ENCODE data around the gene NOC2L.
"Not testable (repeated sequence)": the region's sequence is repeated elsewhere in the genome, so short reads cannot be mapped to it uniquely, and the experiment has no call there.

NOC2L gene

GRCh38 chr1:907611-908451 is 51.2 kb downstream of the NOC2L start:
- FAIRE-seq: no peak
- DNase-seq (ENCODE audit: insufficient read length, low spot score): no peak

- FAIRE-seq: no peak
- no peak for DNase-seq (ENCODE audit: insufficient read length, low spot score)
These were observed 52.2 kb downstream of the NOC2L start for GRCh38 chr1:906600-907420.

- DNase-seq (ENCODE audit: insufficient read length, low spot score) (no peak), FAIRE-seq (no peak)
These were observed 53.1 kb downstream of the NOC2L start for GRCh38 chr1:905811-906599.

- DNase-seq (ENCODE audit: insufficient read length, low spot score): no peak
- FAIRE-seq: no peak
These were observed 53.8 kb downstream of the NOC2L start for GRCh38 chr1:905071-905749.

GRCh38 chr1:904310-904950 is 54.6 kb downstream of the NOC2L start:
- DNase-seq (ENCODE audit: insufficient read length, low spot score): peak; percentile 64
- peak; percentile 76 for FAIRE-seq

GRCh38 chr1:903721-904271 is 55.3 kb downstream of the NOC2L start:
- DNase-seq (ENCODE audit: insufficient read length, low spot score): no peak
- FAIRE-seq: no peak

GRCh38 chr1:903305-903704 is 55.8 kb downstream of the NOC2L start:
- no peak for FAIRE-seq

GRCh38 chr1:902802-903201 is 56.3 kb downstream of the NOC2L start:
- FAIRE-seq: no peak
- no peak for DNase-seq (ENCODE audit: insufficient read length, low spot score)

More at GRCh38 chr1:903305-903704, 55.8 kb downstream of the NOC2L start:
- DNase-seq (ENCODE audit: insufficient read length, low spot score): no peak

GRCh38 chr1:901108-901859 is 57.8 kb downstream of the NOC2L start:
- DNase-seq (ENCODE audit: insufficient read length, low spot score) (no peak), FAIRE-seq (no peak)

GRCh38 chr1:899636-900317 is 59.3 kb downstream of the NOC2L start:
- DNase-seq (ENCODE audit: insufficient read length, low spot score): no peak
- no peak for FAIRE-seq

- DNase-seq (ENCODE audit: insufficient read length, low spot score); FAIRE-seq: not testable (repeated sequence)
These were observed 61.1 kb downstream of the NOC2L start for GRCh38 chr1:897951-898350.

GRCh38 chr1:897226-897625 is 61.8 kb downstream of the NOC2L start:
- no peak for DNase-seq (ENCODE audit: insufficient read length, low spot score)
- FAIRE-seq: no peak

All from HTR-8/SVneo (cell line).